ENCODE results near the gene GSTM1. TPM values are rescaled to one million over a fixed set of nuclear protein-coding genes. Genes with fewer than 3 reads are reported as not detected.

GSTM1 gene
- 112 and 113 TPM in 2 replicates for total RNA-seq

GRCh38 chr1:109687641-109688499 is at the start of gene GSTM1:
Gene GSTM1, plus strand, starts transcription at chr1:109687817. Its CDS starts 57 bp downstream, at chr1:109687874.
- H3K27ac Mint-ChIP-seq = peak within 1 kb of the TSS; percentile 94
- H3K36me3 Mint-ChIP-seq (ENCODE audit: low read depth) = peaks cover 34% of the 10 kb centered on the region
- H3K9me3 Mint-ChIP-seq = peaks cover 6% of the 10 kb centered on the region
- H3K4me3 Mint-ChIP-seq (ENCODE audit: low read depth) = peak within 1 kb of the TSS; percentile 86
- intact Hi-C loops (cut with micrococcal nuclease) = loop anchor here (2.0 kb wide), 3 partner anchors 45 to 139 kb away; partner anchors contain the start of genes GNAI3 and GSTM3
- H3K27me3 Mint-ChIP-seq (ENCODE audit: low read depth) = no peaks in the 10 kb centered on the region
- DNase-seq (ENCODE audit: low spot score) = peak; percentile 85
- peaks cover 11% of the 10 kb centered on the region for H3K4me1 Mint-ChIP-seq (ENCODE audit: low read depth)

- intact Hi-C loops (cut with micrococcal nuclease) = no loop called here
- Mint-ChIP-seq H3K27ac (no peak overlapping the region), H3K4me1 (ENCODE audit: low read depth) (peaks cover 33% of the 10 kb centered on the region), H3K36me3 (ENCODE audit: low read depth) (no peaks in the 10 kb centered on the region), H3K4me3 (ENCODE audit: low read depth) (no peak overlapping the region), H3K27me3 (ENCODE audit: low read depth) (no peaks in the 10 kb centered on the region), H3K9me3 (no peaks in the 10 kb centered on the region)
- no peak for DNase-seq (ENCODE audit: low spot score)
These were observed 48.4 kb upstream of the GSTM1 start for GRCh38 chr1:109639063-109639840.

- peaks cover 28% of the 10 kb centered on the region for H3K4me1 Mint-ChIP-seq (ENCODE audit: low read depth)
- no peaks in the 10 kb centered on the region for H3K9me3 Mint-ChIP-seq
- intact Hi-C loops (cut with micrococcal nuclease) = loop anchor here (1.0 to 2.0 kb wide), 3 partner anchors 15 to 344 kb away; partner anchors contain the start of gene AHCYL1
- H3K4me3 Mint-ChIP-seq (ENCODE audit: low read depth) = no peak overlapping the region
- no peak overlapping the region for H3K27ac Mint-ChIP-seq
- no peak for DNase-seq (ENCODE audit: low spot score)
- no peaks in the 10 kb centered on the region for H3K27me3 Mint-ChIP-seq (ENCODE audit: low read depth)
- H3K36me3 Mint-ChIP-seq (ENCODE audit: low read depth) = no peaks in the 10 kb centered on the region
These were observed 47.8 kb upstream of the GSTM1 start for GRCh38 chr1:109639841-109640184.

- Mint-ChIP-seq H3K27ac (no peak overlapping the region), H3K9me3 (no peaks in the 10 kb centered on the region), H3K4me3 (ENCODE audit: low read depth) (no peak overlapping the region)
These were observed 47.2 kb upstream of the GSTM1 start for GRCh38 chr1:109640285-109640865.

GRCh38 chr1:109641078-109641740 is 46.4 kb upstream of the GSTM1 start:
- no peaks in the 10 kb centered on the region for H3K36me3 Mint-ChIP-seq (ENCODE audit: low read depth)
- no peaks in the 10 kb centered on the region for H3K27me3 Mint-ChIP-seq (ENCODE audit: low read depth)
- H3K9me3 Mint-ChIP-seq = no peaks in the 10 kb centered on the region
- no peak overlapping the region for H3K4me3 Mint-ChIP-seq (ENCODE audit: low read depth)
- peak; percentile 6 for DNase-seq (ENCODE audit: low spot score)
- no peak overlapping the region for H3K27ac Mint-ChIP-seq
- H3K4me1 Mint-ChIP-seq (ENCODE audit: low read depth) = peaks cover 22% of the 10 kb centered on the region
- intact Hi-C loops (cut with micrococcal nuclease) = loop anchor here (2.0 kb wide), 2 partner anchors 14 to 94 kb away; no protein-coding TSS in a partner anchor

More at GRCh38 chr1:109640285-109640865, 47.2 kb upstream of the GSTM1 start:
- Mint-ChIP-seq H3K36me3 (ENCODE audit: low read depth) (no peaks in the 10 kb centered on the region), H3K27me3 (ENCODE audit: low read depth) (no peaks in the 10 kb centered on the region), H3K4me1 (ENCODE audit: low read depth) (peaks cover 23% of the 10 kb centered on the region)
- DNase-seq (ENCODE audit: low spot score) = peak; percentile 81
- intact Hi-C loops (cut with micrococcal nuclease) = loop anchor here (1.0 to 2.0 kb wide), 3 partner anchors 14 to 344 kb away; partner anchors contain the start of gene AHCYL1

- Mint-ChIP-seq H3K9me3 (no peaks in the 10 kb centered on the region), H3K36me3 (ENCODE audit: low read depth) (no peaks in the 10 kb centered on the region), H3K4me1 (ENCODE audit: low read depth) (peaks cover 22% of the 10 kb centered on the region), H3K27ac (no peak overlapping the region), H3K27me3 (ENCODE audit: low read depth) (no peaks in the 10 kb centered on the region), H3K4me3 (ENCODE audit: low read depth) (no peak overlapping the region)
- no peak for DNase-seq (ENCODE audit: low spot score)
- intact Hi-C loops (cut with micrococcal nuclease) = loop anchor here (2.0 kb wide), 3 partner anchors 13 to 95 kb away; partner anchors contain the start of gene GSTM1
These were observed 45.8 kb upstream of the GSTM1 start for GRCh38 chr1:109641861-109642260.

- intact Hi-C loops (cut with micrococcal nuclease) = loop anchor here (1.0 to 2.0 kb wide), 2 partner anchors 44 to 131 kb away; partner anchors contain the start of gene GSTM1
- H3K36me3 Mint-ChIP-seq (ENCODE audit: low read depth) = no peaks in the 10 kb centered on the region
- H3K9me3 Mint-ChIP-seq = no peaks in the 10 kb centered on the region
- no peak overlapping the region for H3K27ac Mint-ChIP-seq
- peaks cover 3% of the 10 kb centered on the region for H3K27me3 Mint-ChIP-seq (ENCODE audit: low read depth)
- peaks cover 22% of the 10 kb centered on the region for H3K4me1 Mint-ChIP-seq (ENCODE audit: low read depth)
- no peak overlapping the region for H3K4me3 Mint-ChIP-seq (ENCODE audit: low read depth)
- no peak for DNase-seq (ENCODE audit: low spot score)
These were observed 45.0 kb upstream of the GSTM1 start for GRCh38 chr1:109642626-109643025.

GRCh38 chr1:109643385-109644230 is 44.0 kb upstream of the GSTM1 start:
- peak; percentile 81 for DNase-seq (ENCODE audit: low spot score)
- intact Hi-C loops (cut with micrococcal nuclease) = loop anchor here (1.0 to 2.0 kb wide), 2 partner anchors 43 to 130 kb away; partner anchors contain the start of gene GSTM1
- Mint-ChIP-seq H3K36me3 (ENCODE audit: low read depth) (no peaks in the 10 kb centered on the region), H3K9me3 (no peaks in the 10 kb centered on the region), H3K4me3 (ENCODE audit: low read depth) (no peak overlapping the region), H3K27ac (no peak overlapping the region), H3K4me1 (ENCODE audit: low read depth) (peaks cover 22% of the 10 kb centered on the region), H3K27me3 (ENCODE audit: low read depth) (peaks cover 4% of the 10 kb centered on the region)

GRCh38 chr1:109644670-109645069 is 42.9 kb upstream of the GSTM1 start:
- H3K9me3 Mint-ChIP-seq = no peaks in the 10 kb centered on the region
- no peak overlapping the region for H3K27ac Mint-ChIP-seq
- peaks cover 4% of the 10 kb centered on the region for H3K27me3 Mint-ChIP-seq (ENCODE audit: low read depth)
- peaks cover 22% of the 10 kb centered on the region for H3K4me1 Mint-ChIP-seq (ENCODE audit: low read depth)
- no peaks in the 10 kb centered on the region for H3K36me3 Mint-ChIP-seq (ENCODE audit: low read depth)
- H3K4me3 Mint-ChIP-seq (ENCODE audit: low read depth) = no peak overlapping the region
- no peak for DNase-seq (ENCODE audit: low spot score)
- intact Hi-C loops (cut with micrococcal nuclease) = no loop called here

- Mint-ChIP-seq H3K4me1 (ENCODE audit: low read depth) (no peaks in the 10 kb centered on the region), H3K27me3 (ENCODE audit: low read depth) (peaks cover 28% of the 10 kb centered on the region), H3K27ac (no peak overlapping the region), H3K9me3 (no peaks in the 10 kb centered on the region), H3K36me3 (ENCODE audit: low read depth) (no peaks in the 10 kb centered on the region), H3K4me3 (ENCODE audit: low read depth) (no peak overlapping the region)
- intact Hi-C loops (cut with micrococcal nuclease) = no loop called here
- no peak for DNase-seq (ENCODE audit: low spot score)
These were observed 38.1 kb upstream of the GSTM1 start for GRCh38 chr1:109649491-109649914.

- intact Hi-C loops (cut with micrococcal nuclease) = no loop called here
These were observed 37.0 kb upstream of the GSTM1 start for GRCh38 chr1:109650609-109651008.

More at GRCh38 chr1:109650609-109651008, 37.0 kb upstream of the GSTM1 start:
- Mint-ChIP-seq H3K4me1 (ENCODE audit: low read depth) (peaks cover 5% of the 10 kb centered on the region), H3K9me3 (no peaks in the 10 kb centered on the region), H3K4me3 (ENCODE audit: low read depth) (no peak overlapping the region), H3K27ac (no peak overlapping the region), H3K36me3 (ENCODE audit: low read depth) (no peaks in the 10 kb centered on the region), H3K27me3 (ENCODE audit: low read depth) (peaks cover 30% of the 10 kb centered on the region)
- no peak for DNase-seq (ENCODE audit: low spot score)
